GM12873 (cell line): ENCODE data around the gene SLC4A7.

Experiments
- CTCF ChIP-seq: IDR thresholded peaks from 2 replicates; pipeline ENCODE4 v1.5.1; 2012; ENCODE audit warnings: low read depth, mild to moderate bottlenecking, moderate library complexity, low read length, control low read depth; ENCODE audit not compliant: insufficient read depth; ENCODE audit errors: missing control alignments

Gene SLC4A7

DNA sequence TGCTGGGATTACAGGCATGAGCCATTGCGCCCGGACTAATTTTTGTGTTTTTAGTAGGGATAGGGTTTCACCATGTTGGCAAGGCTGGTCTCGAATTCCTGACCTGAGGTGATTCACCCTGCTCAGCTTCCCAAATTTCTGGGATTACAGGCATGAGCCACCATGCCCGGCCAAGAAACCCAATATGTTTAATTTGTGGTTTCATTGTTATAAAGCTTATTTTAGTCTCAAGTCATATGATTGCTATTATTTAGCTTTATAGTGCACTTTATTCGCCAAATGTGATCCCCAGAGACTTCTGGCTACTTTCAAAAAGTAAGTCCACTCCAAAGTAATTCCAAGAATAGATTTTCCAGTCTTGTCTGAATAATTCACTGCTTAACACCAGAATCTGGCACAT is 19.3 kb upstream of the SLC4A7 start:
- TF ChIP-seq CTCF: no peak

GRCh38 chr3:27501759-27502158 is 17.6 kb upstream of the SLC4A7 start:
- no peak for TF ChIP-seq CTCF

GRCh38 chr3:27500986-27501385 is 16.8 kb upstream of the SLC4A7 start:
- no peak for TF ChIP-seq CTCF

DNA sequence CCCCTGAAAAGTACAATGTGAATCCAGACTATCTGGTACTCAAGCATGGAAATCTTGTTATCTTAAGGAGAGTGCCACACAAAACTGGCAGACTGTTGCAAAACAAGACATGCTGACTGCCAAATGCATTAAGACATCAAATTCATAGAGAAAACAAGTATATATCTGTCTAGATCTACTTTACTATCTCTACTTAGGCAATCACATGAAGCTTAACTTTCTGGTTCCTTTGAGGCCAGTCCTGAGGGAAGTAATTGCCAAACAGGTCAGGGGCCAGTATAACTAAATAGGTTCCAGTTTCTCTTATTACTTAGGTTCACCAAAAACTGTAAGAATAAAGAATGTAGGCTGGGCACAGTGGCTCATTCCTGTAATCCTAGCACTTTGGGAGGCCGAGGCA is 15.9 kb upstream of the SLC4A7 start:
- no peak for TF ChIP-seq CTCF

DNA sequence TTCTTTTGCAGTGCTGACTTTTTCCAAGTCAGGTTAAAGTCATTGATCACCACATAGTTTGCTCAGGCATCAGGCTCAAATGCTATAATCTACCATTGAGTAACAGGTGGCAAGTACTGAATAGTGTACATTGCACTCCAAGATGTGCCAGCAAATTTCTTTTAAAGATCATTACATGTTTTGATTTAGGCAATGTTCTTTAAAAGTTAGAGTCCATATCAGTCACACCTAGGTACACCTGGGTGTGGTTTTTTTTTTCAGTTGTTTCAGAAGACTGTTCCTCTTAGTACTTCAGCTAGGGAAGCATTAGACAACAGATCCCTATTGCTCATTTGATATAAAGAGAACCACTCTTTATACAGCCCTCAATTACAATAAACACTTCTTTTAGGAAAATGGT is 10.6 kb upstream of the SLC4A7 start:
- no peak for TF ChIP-seq CTCF

DNA sequence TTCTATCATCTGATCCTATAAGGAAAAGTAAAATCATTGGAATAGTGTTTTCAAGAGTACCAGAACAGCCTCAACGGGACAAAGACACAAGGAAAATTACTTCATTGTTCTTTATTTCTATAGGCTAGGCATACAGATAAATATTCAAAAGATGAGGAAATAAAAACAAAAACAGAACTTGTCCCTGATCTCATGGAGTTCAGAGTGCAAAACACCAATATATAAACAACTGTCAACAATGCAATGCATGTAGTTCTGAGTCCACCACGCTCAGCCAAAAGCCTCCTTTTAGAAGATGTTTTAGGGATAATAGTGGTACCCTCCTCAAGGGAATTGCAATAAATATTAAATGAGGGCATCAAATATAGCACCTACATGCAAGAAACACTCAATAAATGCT is 4.6 kb upstream of the SLC4A7 start:
- no peak for TF ChIP-seq CTCF

GRCh38 chr3:27487383-27487782 is 3.2 kb upstream of the SLC4A7 start:
- no peak for TF ChIP-seq CTCF

- no peak for TF ChIP-seq CTCF
Observed at GRCh38 chr3:27486336-27486735, 2.2 kb upstream of the SLC4A7 start.
